ENCODE results near the gene ATP5F1D. TPM values are rescaled to one million over a fixed set of nuclear protein-coding genes. Genes with fewer than 3 reads are reported as not detected.

Gene ATP5F1D
- total and polyA plus RNA-seq, 2 of the 13 experiments (the other 11 are each of a cell fraction or from before 2014, with no cell fraction given) = 39.4 to 78.7 TPM

- TF ChIP-seq IRF2 (CRISPR knock-in tag; IDR thresholded peaks at IDR 0.05) = no peak
- no peak for TF ChIP-seq ZNF292 (CRISPR knock-in tag; IDR thresholded peaks at IDR 0.05; ENCODE audit: borderline replicate concordance, low read depth)
- TF ChIP-seq ZNF263 (CRISPR knock-in tag; IDR thresholded peaks at IDR 0.05) = no peak
- TF ChIP-seq KDM3A (CRISPR knock-in tag; IDR thresholded peaks at IDR 0.05; ENCODE audit: low read depth) = no peak
- no peak for TF ChIP-seq PHF20 (CRISPR knock-in tag; IDR thresholded peaks at IDR 0.05)
- no peak for TF ChIP-seq KLF15 (CRISPR knock-in tag; IDR thresholded peaks at IDR 0.05; ENCODE audit: borderline replicate concordance)
- TF ChIP-seq CREM (IDR thresholded peaks at IDR 0.05) = no peak; the same call in 1 of the 2 replicates
- no peak for TF ChIP-seq CREM (CRISPR knock-in tag; IDR thresholded peaks at IDR 0.05)
- TF ChIP-seq PTBP1 (IDR thresholded peaks at IDR 0.05; ENCODE audit: low read depth, low read length, poor library complexity, severe bottlenecking) = no peak
- TF ChIP-seq ELF4 (CRISPR knock-in tag; IDR thresholded peaks at IDR 0.05; ENCODE audit: borderline replicate concordance) = no peak
- peak; percentile 49 for TF ChIP-seq ARID5B (CRISPR knock-in tag; IDR thresholded peaks at IDR 0.05)
- TF ChIP-seq GRHL1 (CRISPR knock-in tag; conservative IDR thresholded peaks at IDR 0.05) = no peak
- TF ChIP-seq ISX (CRISPR knock-in tag; conservative IDR thresholded peaks at IDR 0.05) = no peak
- no peak for TF ChIP-seq DNMT1 (CRISPR knock-in tag; IDR thresholded peaks at IDR 0.05)
- TF ChIP-seq TEAD3 (CRISPR knock-in tag; optimal IDR thresholded peaks at IDR 0.05; ENCODE audit: borderline replicate concordance) = no peak
- no peak for TF ChIP-seq ZFP90 (CRISPR knock-in tag; IDR thresholded peaks at IDR 0.05; ENCODE audit: borderline replicate concordance)
- TF ChIP-seq TERF1 (CRISPR knock-in tag; IDR thresholded peaks at IDR 0.05) = no peak
- no peak for TF ChIP-seq LCORL (IDR thresholded peaks at IDR 0.05)
- TF ChIP-seq LCORL (CRISPR knock-in tag; IDR thresholded peaks at IDR 0.05) = no peak
- TF ChIP-seq TFDP1 (CRISPR knock-in tag; IDR thresholded peaks at IDR 0.05; ENCODE audit: borderline replicate concordance) = peak; percentile 64; the same call in 1 of the 2 replicates
- TF ChIP-seq TCF12 (IDR thresholded peaks at IDR 0.05) = no peak
- TF ChIP-seq TCF12 (CRISPR knock-in tag; IDR thresholded peaks at IDR 0.05) = no peak
- peak; percentile 11 for TF ChIP-seq PHF5A (CRISPR knock-in tag; IDR thresholded peaks at IDR 0.05; ENCODE audit: low read depth, unreplicated experiment)
- TF ChIP-seq POGZ (CRISPR knock-in tag; IDR thresholded peaks at IDR 0.05) = no peak
These were observed 4.1 kb downstream of the ATP5F1D start (continued) for GRCh38 chr19:1245494-1246264.

Measured in HepG2 (cell line).